ENCODE results near the gene SYNE1. TPM values are rescaled to one million over a fixed set of nuclear protein-coding genes. Genes with fewer than 3 reads are reported as not detected.

SYNE1 gene
- total RNA-seq, 4 donors from 2014 or later: 120 to 163 (median 137) TPM

- no peaks in the 10 kb centered on the region for H3K36me3 ChIP-seq
- no peaks in the 10 kb centered on the region for H3K4me1 ChIP-seq
- no peak for DNase-seq (ENCODE audit: low spot score in 2 of 2)
- H3K27ac ChIP-seq: peak overlapping the region in 1 of 4 donors; percentile 6
- TF ChIP-seq, protein P1, sequence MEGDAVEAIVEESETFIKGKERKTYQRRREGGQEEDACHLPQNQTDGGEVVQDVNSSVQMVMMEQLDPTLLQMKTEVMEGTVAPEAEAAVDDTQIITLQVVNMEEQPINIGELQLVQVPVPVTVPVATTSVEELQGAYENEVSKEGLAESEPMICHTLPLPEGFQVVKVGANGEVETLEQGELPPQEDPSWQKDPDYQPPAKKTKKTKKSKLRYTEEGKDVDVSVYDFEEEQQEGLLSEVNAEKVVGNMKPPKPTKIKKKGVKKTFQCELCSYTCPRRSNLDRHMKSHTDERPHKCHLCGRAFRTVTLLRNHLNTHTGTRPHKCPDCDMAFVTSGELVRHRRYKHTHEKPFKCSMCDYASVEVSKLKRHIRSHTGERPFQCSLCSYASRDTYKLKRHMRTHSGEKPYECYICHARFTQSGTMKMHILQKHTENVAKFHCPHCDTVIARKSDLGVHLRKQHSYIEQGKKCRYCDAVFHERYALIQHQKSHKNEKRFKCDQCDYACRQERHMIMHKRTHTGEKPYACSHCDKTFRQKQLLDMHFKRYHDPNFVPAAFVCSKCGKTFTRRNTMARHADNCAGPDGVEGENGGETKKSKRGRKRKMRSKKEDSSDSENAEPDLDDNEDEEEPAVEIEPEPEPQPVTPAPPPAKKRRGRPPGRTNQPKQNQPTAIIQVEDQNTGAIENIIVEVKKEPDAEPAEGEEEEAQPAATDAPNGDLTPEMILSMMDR (IDR thresholded peaks at IDR 0.05): no peak
- TF ChIP-seq POLR2A (IDR thresholded peaks at IDR 0.05) (no peak), EP300 (IDR thresholded peaks at IDR 0.05) (no peak)
- H3K27me3 ChIP-seq: no peaks in the 10 kb centered on the region
- no peaks in the 10 kb centered on the region for H3K9me3 ChIP-seq
- no peak overlapping the region for H3K4me3 ChIP-seq
Observed at GRCh38 chr6:152398993-152399392, 238.2 kb downstream of the SYNE1 start.

GRCh38 chr6:152398316-152398715 is 238.8 kb downstream of the SYNE1 start:
- H3K4me1 ChIP-seq: no peaks in the 10 kb centered on the region
- DNase-seq (ENCODE audit: low spot score in 2 of 2): no peak
- no peaks in the 10 kb centered on the region for H3K27me3 ChIP-seq
- no peaks in the 10 kb centered on the region for H3K36me3 ChIP-seq
- H3K27ac ChIP-seq: no peak overlapping the region
- WGBS, 2 donors: 80 to 89% methylated on average over 3 of the region's 3 CpGs
- no peaks in the 10 kb centered on the region for H3K9me3 ChIP-seq
- no peak overlapping the region for H3K4me3 ChIP-seq
- TF ChIP-seq, protein P1 (IDR thresholded peaks at IDR 0.05): no peak

DNA sequence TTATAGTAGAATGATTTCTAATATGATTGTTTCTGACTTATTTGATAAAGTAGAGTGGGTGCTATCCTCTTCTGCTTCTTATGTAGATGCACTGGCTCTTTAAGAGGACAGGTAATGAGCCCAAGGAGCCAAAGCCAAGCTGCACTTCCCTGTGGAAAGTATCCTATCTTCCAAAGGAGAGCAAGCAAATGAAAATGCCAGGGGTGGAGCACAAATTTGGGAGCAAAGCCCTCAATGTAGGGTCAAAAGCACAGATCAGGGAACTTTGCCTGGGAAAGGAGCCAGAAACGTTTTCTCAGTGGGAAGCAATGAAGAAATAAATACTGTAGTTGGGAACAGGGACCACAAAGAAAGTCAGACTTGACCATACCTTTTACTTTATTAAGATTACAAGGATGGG is 242.9 kb downstream of the SYNE1 start:
- Histone ChIP-seq H3K4me1 (no peaks in the 10 kb centered on the region), H3K9me3 (no peaks in the 10 kb centered on the region), H3K27ac (no peak overlapping the region), H3K36me3 (no peaks in the 10 kb centered on the region), H3K4me3 (no peak overlapping the region), H3K27me3 (no peaks in the 10 kb centered on the region)
- DNase-seq (ENCODE audit: low spot score in 2 of 2): no peak
- TF ChIP-seq EP300 (IDR thresholded peaks at IDR 0.05): no peak
- TF ChIP-seq POLR2A (IDR thresholded peaks at IDR 0.05): no peak
- TF ChIP-seq, protein P1 (IDR thresholded peaks at IDR 0.05): no peak
- 11 to 17% methylated on average over 1 of the region's 1 CpG for WGBS, 2 donors

- 82 to 89% methylated on average over 6 of the region's 6 CpGs for WGBS, 2 donors
- Histone ChIP-seq H3K4me3 (no peak overlapping the region), H3K9me3 (no peaks in the 10 kb centered on the region), H3K27me3 (no peaks in the 10 kb centered on the region), H3K36me3 (no peaks in the 10 kb centered on the region), H3K4me1 (no peaks in the 10 kb centered on the region), H3K27ac (no peak overlapping the region)
- no peak for DNase-seq (ENCODE audit: low spot score in 2 of 2)
- TF ChIP-seq POLR2A (IDR thresholded peaks at IDR 0.05) (no peak), EP300 (IDR thresholded peaks at IDR 0.05) (no peak)
- TF ChIP-seq, protein P1 (IDR thresholded peaks at IDR 0.05): no peak
Observed at GRCh38 chr6:152391179-152391880, 245.8 kb downstream of the SYNE1 start.

GRCh38 chr6:152387091-152387490 is 250.1 kb downstream of the SYNE1 start:
- DNase-seq (ENCODE audit: low spot score in 2 of 2): no peak

More at GRCh38 chr6:152387091-152387490, 250.1 kb downstream of the SYNE1 start:
- TF ChIP-seq, protein P1 (IDR thresholded peaks at IDR 0.05): no peak
- TF ChIP-seq POLR2A (IDR thresholded peaks at IDR 0.05): no peak
- no peak for TF ChIP-seq EP300 (IDR thresholded peaks at IDR 0.05)
- Histone ChIP-seq H3K4me1 (peaks cover 0 to 2% (median 0%) of the 10 kb centered on the region in 4 donors), H3K27me3 (no peaks in the 10 kb centered on the region), H3K4me3 (no peak overlapping the region), H3K9me3 (no peaks in the 10 kb centered on the region), H3K27ac (no peak overlapping the region), H3K36me3 (no peaks in the 10 kb centered on the region)
- 81 to 89% methylated on average over 6 of the region's 6 CpGs for WGBS, 2 donors
